ENCODE measurements around the gene APBB2. TPM values are rescaled to one million over a fixed set of nuclear protein-coding genes. Genes with fewer than 3 reads are reported as not detected.

Gene APBB2
- total RNA-seq, 1 experiment from 2014 or later: 3.7 TPM

DNA sequence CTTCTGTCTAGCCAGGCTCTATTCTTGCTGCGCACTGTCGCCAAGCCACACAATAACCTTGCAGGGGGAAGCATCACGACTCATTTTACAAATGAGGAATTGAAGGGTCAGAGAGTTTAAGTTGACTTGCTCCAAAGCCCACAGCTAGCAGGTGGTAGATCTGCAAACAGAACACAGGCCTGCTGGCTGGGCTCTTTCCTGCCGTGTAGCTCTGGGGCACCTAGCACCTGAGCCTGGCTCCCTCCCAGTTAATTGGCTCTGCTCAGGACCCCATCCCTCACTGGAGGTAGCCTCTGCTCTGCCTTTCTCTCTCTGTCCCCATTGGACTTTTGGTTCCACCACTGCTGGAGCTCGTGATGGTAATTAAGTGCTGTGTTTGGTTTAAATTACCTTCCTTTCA is 366.1 kb downstream of the APBB2 start:
- H3K9me2 ChIP-seq (replicated peaks; ENCODE audit: insufficient read depth, low read length): no peaks in the 10 kb centered on the region
- no peak overlapping the region for H3K27ac ChIP-seq (ENCODE audit: low read length)
- H3K9ac ChIP-seq (ENCODE audit: low read length): no peak overlapping the region
- no peak overlapping the region for H3K4me2 ChIP-seq (ENCODE audit: low read depth, low read length, poor library complexity, severe bottlenecking)
- H4K20me1 ChIP-seq (ENCODE audit: insufficient read depth, low read depth, low read length): no peaks in the 10 kb centered on the region
- no peaks in the 10 kb centered on the region for H3K4me1 ChIP-seq (ENCODE audit: low read length)
- no peak overlapping the region for H3K4me3 ChIP-seq (ENCODE audit: low read length)
- H3K9me3 ChIP-seq (ENCODE audit: low read length): no peaks in the 10 kb centered on the region
- no peak for DNase-seq
- H3K36me3 ChIP-seq (ENCODE audit: insufficient read depth, low read length): no peaks in the 10 kb centered on the region
- no peak overlapping the region for H2AFZ ChIP-seq (ENCODE audit: low read length)
- H3K27me3 ChIP-seq (ENCODE audit: low read length): no peaks in the 10 kb centered on the region
- no peaks in the 10 kb centered on the region for H3K79me2 ChIP-seq (ENCODE audit: low read length)

DNA sequence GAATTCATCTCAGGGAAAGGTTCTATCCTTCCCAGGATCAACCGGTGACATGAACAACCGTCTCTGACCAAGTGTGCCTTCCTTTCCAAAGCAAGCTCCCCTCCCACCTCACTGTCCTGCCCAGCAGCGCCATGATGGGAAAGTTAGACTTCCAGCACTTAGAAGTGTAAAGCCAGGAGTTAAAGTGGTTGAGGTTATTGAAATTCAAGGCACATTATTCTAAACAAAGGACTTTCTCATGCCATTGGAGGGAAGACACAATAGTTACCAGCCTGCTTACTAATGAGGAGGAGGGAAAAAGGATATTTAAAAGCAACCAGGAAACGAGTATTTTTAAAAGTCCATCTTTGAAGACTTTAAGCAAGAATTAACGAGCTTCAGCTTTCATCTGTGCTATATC is 367.8 kb downstream of the APBB2 start:
- Histone ChIP-seq H3K36me3 (ENCODE audit: insufficient read depth, low read length) (no peaks in the 10 kb centered on the region), H3K27me3 (ENCODE audit: low read length) (no peaks in the 10 kb centered on the region)

DNA sequence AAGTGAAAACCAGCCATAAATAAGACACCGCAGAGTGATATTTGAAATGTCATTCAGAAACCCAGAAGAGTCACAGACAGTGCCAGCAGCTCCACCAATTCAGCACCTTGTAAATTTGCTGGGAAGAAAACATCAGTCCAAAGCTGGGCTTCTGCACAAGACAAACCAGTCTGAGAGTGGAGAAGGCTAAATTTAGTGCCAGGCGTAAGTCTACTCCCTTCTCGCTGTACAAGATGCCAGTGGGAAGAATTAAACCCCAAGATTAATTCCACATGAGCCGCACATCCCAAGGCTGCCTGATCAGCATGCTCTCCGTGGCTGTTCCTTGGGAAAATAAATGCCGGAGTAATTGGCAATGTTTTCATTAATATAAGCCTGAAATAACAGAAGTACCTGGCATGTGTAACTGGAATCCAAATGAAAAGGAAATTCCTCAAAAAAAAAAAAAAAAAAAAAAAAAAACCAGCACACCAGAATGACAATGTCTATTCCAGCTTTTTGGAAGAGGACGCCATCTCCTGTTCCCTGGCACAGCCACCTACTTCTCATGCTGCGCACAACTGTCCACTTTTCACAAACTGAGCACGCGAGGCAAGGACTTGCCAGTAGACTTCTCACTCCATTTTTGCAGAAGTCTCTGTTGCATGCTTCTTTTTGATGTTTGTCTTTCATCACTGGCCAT is 369.0 kb downstream of the APBB2 start:
- H3K9ac ChIP-seq (ENCODE audit: low read length): no peak overlapping the region
- no peak for DNase-seq
- no peak overlapping the region for H3K4me3 ChIP-seq (ENCODE audit: low read length)
- no peaks in the 10 kb centered on the region for H3K4me1 ChIP-seq (ENCODE audit: low read length)
- H3K27ac ChIP-seq (ENCODE audit: low read length): no peak overlapping the region
- no peaks in the 10 kb centered on the region for H3K27me3 ChIP-seq (ENCODE audit: low read length)
- H3K9me3 ChIP-seq (ENCODE audit: low read length): no peaks in the 10 kb centered on the region
- H4K20me1 ChIP-seq (ENCODE audit: insufficient read depth, low read depth, low read length): no peaks in the 10 kb centered on the region
- no peaks in the 10 kb centered on the region for H3K9me2 ChIP-seq (replicated peaks; ENCODE audit: insufficient read depth, low read length)
- H3K4me2 ChIP-seq (ENCODE audit: low read depth, low read length, poor library complexity, severe bottlenecking): no peak overlapping the region
- H3K79me2 ChIP-seq (ENCODE audit: low read length): no peaks in the 10 kb centered on the region
- H2AFZ ChIP-seq (ENCODE audit: low read length): no peak overlapping the region
- H3K36me3 ChIP-seq (ENCODE audit: insufficient read depth, low read length): no peaks in the 10 kb centered on the region

More for the DNA sequence above, 367.8 kb downstream of the APBB2 start:
- no peaks in the 10 kb centered on the region for H3K9me3 ChIP-seq (ENCODE audit: low read length)
- H4K20me1 ChIP-seq (ENCODE audit: insufficient read depth, low read depth, low read length): no peaks in the 10 kb centered on the region
- H3K27ac ChIP-seq (ENCODE audit: low read length): no peak overlapping the region
- H3K79me2 ChIP-seq (ENCODE audit: low read length): no peaks in the 10 kb centered on the region
- H2AFZ ChIP-seq (ENCODE audit: low read length): no peak overlapping the region
- no peak overlapping the region for H3K4me2 ChIP-seq (ENCODE audit: low read depth, low read length, poor library complexity, severe bottlenecking)
- H3K9ac ChIP-seq (ENCODE audit: low read length): no peak overlapping the region
- no peak overlapping the region for H3K4me3 ChIP-seq (ENCODE audit: low read length)
- no peaks in the 10 kb centered on the region for H3K4me1 ChIP-seq (ENCODE audit: low read length)
- no peak for DNase-seq
- H3K9me2 ChIP-seq (replicated peaks; ENCODE audit: insufficient read depth, low read length): no peaks in the 10 kb centered on the region

DNA sequence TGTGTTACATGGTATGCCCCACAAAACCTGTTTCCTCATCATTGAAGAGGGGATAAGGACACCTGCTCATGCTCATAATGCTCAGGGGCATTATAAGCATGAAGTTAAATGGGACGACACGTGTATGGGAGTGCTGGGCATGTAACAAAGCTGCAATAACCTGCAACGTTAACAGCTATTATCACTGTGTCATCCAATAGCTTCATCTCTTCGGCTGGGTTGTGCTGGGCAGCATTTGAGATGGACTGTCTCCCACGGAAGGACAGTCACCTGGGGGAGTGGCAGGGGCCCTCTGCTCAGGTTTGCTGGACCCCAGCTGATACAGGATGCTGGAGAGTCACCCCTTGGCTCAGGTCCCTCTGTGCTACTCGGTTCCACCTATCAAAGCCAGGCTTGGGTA is 370.1 kb downstream of the APBB2 start:
- no peaks in the 10 kb centered on the region for H3K4me1 ChIP-seq (ENCODE audit: low read length)
- H3K4me3 ChIP-seq (ENCODE audit: low read length): no peak overlapping the region
- no peaks in the 10 kb centered on the region for H3K36me3 ChIP-seq (ENCODE audit: insufficient read depth, low read length)
- no peaks in the 10 kb centered on the region for H3K9me2 ChIP-seq (replicated peaks; ENCODE audit: insufficient read depth, low read length)
- H3K9me3 ChIP-seq (ENCODE audit: low read length): no peaks in the 10 kb centered on the region
- no peak overlapping the region for H3K27ac ChIP-seq (ENCODE audit: low read length)
- H4K20me1 ChIP-seq (ENCODE audit: insufficient read depth, low read depth, low read length): no peaks in the 10 kb centered on the region
- H3K27me3 ChIP-seq (ENCODE audit: low read length): no peaks in the 10 kb centered on the region
- H2AFZ ChIP-seq (ENCODE audit: low read length): no peak overlapping the region
- H3K9ac ChIP-seq (ENCODE audit: low read length): no peak overlapping the region
- H3K79me2 ChIP-seq (ENCODE audit: low read length): no peaks in the 10 kb centered on the region
- H3K4me2 ChIP-seq (ENCODE audit: low read depth, low read length, poor library complexity, severe bottlenecking): no peak overlapping the region
- no peak for DNase-seq

- no peak overlapping the region for H3K9ac ChIP-seq (ENCODE audit: low read length)
- no peaks in the 10 kb centered on the region for H3K9me2 ChIP-seq (replicated peaks; ENCODE audit: insufficient read depth, low read length)
- no peaks in the 10 kb centered on the region for H3K4me1 ChIP-seq (ENCODE audit: low read length)
- no peaks in the 10 kb centered on the region for H4K20me1 ChIP-seq (ENCODE audit: insufficient read depth, low read depth, low read length)
- no peak overlapping the region for H3K4me3 ChIP-seq (ENCODE audit: low read length)
- no peaks in the 10 kb centered on the region for H3K36me3 ChIP-seq (ENCODE audit: insufficient read depth, low read length)
- no peaks in the 10 kb centered on the region for H3K79me2 ChIP-seq (ENCODE audit: low read length)
- DNase-seq: peak; percentile 74
- no peak overlapping the region for H2AFZ ChIP-seq (ENCODE audit: low read length)
- H3K9me3 ChIP-seq (ENCODE audit: low read length): no peaks in the 10 kb centered on the region
- no peak overlapping the region for H3K27ac ChIP-seq (ENCODE audit: low read length)
- H3K4me2 ChIP-seq (ENCODE audit: low read depth, low read length, poor library complexity, severe bottlenecking): no peak overlapping the region
- no peaks in the 10 kb centered on the region for H3K27me3 ChIP-seq (ENCODE audit: low read length)
These were observed 370.6 kb downstream of the APBB2 start for GRCh38 chr4:40843696-40844095.

DNA sequence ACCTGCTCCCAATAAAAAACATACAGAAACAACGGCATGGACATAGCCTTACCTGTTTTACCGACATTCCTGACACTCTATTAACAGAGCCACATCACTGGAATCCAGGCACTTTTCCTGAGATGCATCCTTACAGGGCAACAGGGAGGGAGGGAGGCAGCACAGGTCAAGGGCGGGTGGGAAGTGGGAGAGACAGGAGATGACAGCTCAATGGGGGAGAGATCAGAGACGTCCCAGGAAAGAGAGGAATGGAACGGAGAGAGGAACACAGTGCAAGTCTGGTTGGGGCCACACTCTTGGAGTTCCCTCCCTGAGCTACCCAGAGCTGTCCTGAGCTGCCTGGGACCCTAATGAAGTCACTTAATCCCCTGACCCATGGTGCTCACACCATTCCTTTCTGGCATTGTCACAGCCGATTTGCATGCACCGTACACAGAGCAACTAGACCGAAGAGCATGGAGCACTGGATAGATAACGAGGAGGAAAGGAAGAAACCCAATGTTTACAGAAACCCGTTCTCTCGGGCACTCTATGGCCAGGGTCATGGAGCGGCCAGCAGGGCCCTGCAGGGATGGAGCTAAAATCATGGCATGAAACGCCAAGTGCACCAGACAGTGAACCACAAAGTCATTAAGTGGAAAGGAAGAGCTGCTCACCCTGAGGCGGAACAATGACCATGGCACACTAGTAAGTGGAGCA is 371.5 kb downstream of the APBB2 start:
- Histone ChIP-seq H3K36me3 (ENCODE audit: insufficient read depth, low read length) (no peaks in the 10 kb centered on the region), H3K4me1 (ENCODE audit: low read length) (no peaks in the 10 kb centered on the region), H3K27ac (ENCODE audit: low read length) (no peak overlapping the region), H3K9ac (ENCODE audit: low read length) (no peak overlapping the region), H3K27me3 (ENCODE audit: low read length) (no peaks in the 10 kb centered on the region), H3K9me3 (ENCODE audit: low read length) (no peaks in the 10 kb centered on the region), H3K4me3 (ENCODE audit: low read length) (no peak overlapping the region), H4K20me1 (ENCODE audit: insufficient read depth, low read depth, low read length) (no peaks in the 10 kb centered on the region), H2AFZ (ENCODE audit: low read length) (no peak overlapping the region), H3K4me2 (ENCODE audit: low read depth, low read length, poor library complexity, severe bottlenecking) (no peak overlapping the region), H3K9me2 (replicated peaks; ENCODE audit: insufficient read depth, low read length) (no peaks in the 10 kb centered on the region), H3K79me2 (ENCODE audit: low read length) (no peaks in the 10 kb centered on the region)
- no peak for DNase-seq

- Histone ChIP-seq H4K20me1 (ENCODE audit: insufficient read depth, low read depth, low read length) (no peaks in the 10 kb centered on the region), H3K79me2 (ENCODE audit: low read length) (no peaks in the 10 kb centered on the region), H3K36me3 (ENCODE audit: insufficient read depth, low read length) (no peaks in the 10 kb centered on the region), H3K9ac (ENCODE audit: low read length) (no peak overlapping the region), H3K4me3 (ENCODE audit: low read length) (no peak overlapping the region), H2AFZ (ENCODE audit: low read length) (no peak overlapping the region), H3K4me2 (ENCODE audit: low read depth, low read length, poor library complexity, severe bottlenecking) (no peak overlapping the region), H3K4me1 (ENCODE audit: low read length) (no peaks in the 10 kb centered on the region), H3K9me2 (replicated peaks; ENCODE audit: insufficient read depth, low read length) (no peaks in the 10 kb centered on the region), H3K27ac (ENCODE audit: low read length) (no peak overlapping the region), H3K9me3 (ENCODE audit: low read length) (no peaks in the 10 kb centered on the region), H3K27me3 (ENCODE audit: low read length) (no peaks in the 10 kb centered on the region)
- DNase-seq: no peak
These were observed 372.0 kb downstream of the APBB2 start for GRCh38 chr4:40842318-40842717.

DNA sequence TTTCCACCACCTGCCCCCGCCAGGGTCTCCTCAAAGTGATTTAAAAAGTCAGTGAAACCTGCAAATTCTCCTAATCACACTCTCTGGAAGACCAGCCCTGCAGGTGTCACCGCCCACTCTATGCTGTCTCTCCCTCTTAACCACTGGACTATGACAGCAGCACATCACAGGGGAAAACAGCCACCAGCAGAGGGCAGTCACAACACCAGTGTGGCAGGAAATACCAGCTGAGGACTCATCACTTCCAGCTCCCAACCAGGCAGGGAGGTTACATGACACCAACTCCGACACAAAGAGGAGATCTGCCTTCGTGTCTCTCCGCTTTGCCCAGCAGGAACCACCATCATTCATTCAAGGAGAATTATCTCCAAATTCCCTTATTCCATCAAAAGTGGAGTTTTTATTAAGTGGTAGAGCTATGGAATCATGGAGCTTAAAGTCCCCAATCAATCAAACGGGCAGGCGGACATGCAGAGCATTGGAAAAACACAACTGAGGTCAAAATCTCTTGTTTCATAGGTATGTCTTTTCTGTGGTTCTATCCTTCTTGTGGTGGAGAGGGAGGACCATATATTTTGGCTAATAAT is 373.3 kb downstream of the APBB2 start:
- Histone ChIP-seq H3K4me2 (ENCODE audit: low read depth, low read length, poor library complexity, severe bottlenecking) (no peak overlapping the region), H2AFZ (ENCODE audit: low read length) (no peak overlapping the region), H3K27ac (ENCODE audit: low read length) (no peak overlapping the region)

More for the DNA sequence above, 373.3 kb downstream of the APBB2 start:
- no peaks in the 10 kb centered on the region for H3K4me1 ChIP-seq (ENCODE audit: low read length)
- H3K27me3 ChIP-seq (ENCODE audit: low read length): no peaks in the 10 kb centered on the region
- H4K20me1 ChIP-seq (ENCODE audit: insufficient read depth, low read depth, low read length): no peaks in the 10 kb centered on the region
- no peak overlapping the region for H3K9ac ChIP-seq (ENCODE audit: low read length)
- H3K36me3 ChIP-seq (ENCODE audit: insufficient read depth, low read length): no peaks in the 10 kb centered on the region
- DNase-seq: peak; percentile 89
- H3K79me2 ChIP-seq (ENCODE audit: low read length): no peaks in the 10 kb centered on the region
- no peaks in the 10 kb centered on the region for H3K9me2 ChIP-seq (replicated peaks; ENCODE audit: insufficient read depth, low read length)
- no peaks in the 10 kb centered on the region for H3K9me3 ChIP-seq (ENCODE audit: low read length)
- no peak overlapping the region for H3K4me3 ChIP-seq (ENCODE audit: low read length)

Measured in Karpas-422 (cell line).